Tibial artery (tissue), 4 donors: ENCODE measurements around the gene PITPNM3.
A peak's percentile ranks its signal among the peaks of the same experiment; 100 is the strongest.

Experiments
- DNase-seq, 2 donors: peaks; one replicate each; pipeline ENCODE4 v3.0.0-alpha.2; 2019
- H3K27ac ChIP-seq, 2 donors: fragments of 200-600 bp; sonication (generic) in 1 of 2; 1 replicate in 1 of 2; 2 replicates in 1 of 2; pipeline ENCODE4 v1.5.1; 2018 to 2019; ENCODE audit warnings: mild to moderate bottlenecking in 1 of 2
- H3K27me3 ChIP-seq, 2 donors: fragments of 200-600 bp; sonication (generic) in 1 of 2; one replicate each; pipeline versions ENCODE4 v1.5.1 to v1.6.0; 2016 to 2019
- H3K36me3 ChIP-seq, 3 donors: fragments of 200-600 bp; sonication (generic) in 2 of 3; one replicate each; pipeline ENCODE4 v1.5.1; 2016 to 2019; ENCODE audit warnings: mild to moderate bottlenecking in 2 of 3
- H3K4me1 ChIP-seq, 4 donors: fragments of 200-600 bp; sonication (generic) in 2 of 4; 1 replicate in 3 of 4; 2 replicates in 1 of 4; pipeline ENCODE4 v1.5.1; 2016 to 2019
- H3K4me3 ChIP-seq, 2 donors: fragments of 200-600 bp; sonication (generic) in 1 of 2; 1 replicate in 1 of 2; 2 replicates in 1 of 2; pipeline ENCODE4 v1.5.1; 2018 to 2019; ENCODE audit warnings: mild to moderate bottlenecking in 2 of 2
- H3K9me3 ChIP-seq, 3 donors: fragments of 200-600 bp; sonication (generic) in 1 of 3; one replicate each; pipeline ENCODE4 v1.5.1; 2016 to 2019
- CTCF ChIP-seq, 2 experiments: fragments of 200-600 bp in 1 of 2; fragments of 450-650 bp in 1 of 2; IDR thresholded peaks; one replicate each; pipeline ENCODE4 v1.5.1; 2017 to 2019; ENCODE audit warnings: antibody characterized with exemption in 2 of 2, mild to moderate bottlenecking in 1 of 2, moderate library complexity in 1 of 2
- intact Hi-C: fragments of 100-400 bp; cut with DNase I; formaldehyde crosslinking; loops from one replicate; pipeline ENCODE4 v1.15.0; 2023; ENCODE audit warnings: low total_unique reads

Gene PITPNM3

GRCh38 chr17:6444571-6445335 is 111.6 kb downstream of the PITPNM3 start:
- Histone ChIP-seq H3K4me1 (peaks cover 0 to 16% (median 13%) of the 10 kb centered on the region in 4 donors), H3K9me3 (no peaks in the 10 kb centered on the region), H3K27ac (no peak overlapping the region), H3K4me3 (peak overlapping the region; percentile 52 to 70), H3K27me3 (peaks cover 0 to 18% of the 10 kb centered on the region in 2 donors), H3K36me3 (no peaks in the 10 kb centered on the region)
- no peak for DNase-seq
- intact Hi-C loops = no loop called here
- no peak for TF ChIP-seq CTCF (IDR thresholded peaks at IDR 0.05)

GRCh38 chr17:6443692-6444570 is 112.4 kb downstream of the PITPNM3 start, which contains the start of gene PIMREG:
Gene PIMREG (plus strand): TSS chr17:6444455. CDS start chr17:6445111, 656 bp downstream.
- H3K4me3 ChIP-seq = peak within 1 kb of the TSS; percentile 52 to 70
- intact Hi-C loops = no loop called here
- H3K27me3 ChIP-seq = peaks cover 0 to 25% of the 10 kb centered on the region in 2 donors
- peaks cover 0 to 16% (median 13%) of the 10 kb centered on the region in 4 donors for H3K4me1 ChIP-seq
- peak within 1 kb of the TSS; percentile 26 to 30 for H3K27ac ChIP-seq
- peak; percentile 94 to 95 for DNase-seq
- no peaks in the 10 kb centered on the region for H3K36me3 ChIP-seq
- no peaks in the 10 kb centered on the region for H3K9me3 ChIP-seq
- TF ChIP-seq CTCF (IDR thresholded peaks at IDR 0.05) = no peak

- Histone ChIP-seq H3K27ac (no peak overlapping the region), H3K9me3 (no peaks in the 10 kb centered on the region)
- intact Hi-C loops = no loop called here
These were observed 113.6 kb downstream of the PITPNM3 start for GRCh38 chr17:6442775-6443174.

GRCh38 chr17:6439951-6440350 is 116.4 kb downstream of the PITPNM3 start:
- H3K9me3 ChIP-seq = no peaks in the 10 kb centered on the region
- TF ChIP-seq CTCF (IDR thresholded peaks at IDR 0.05) = no peak
- no peak overlapping the region for H3K27ac ChIP-seq
- no peak overlapping the region for H3K4me3 ChIP-seq
- H3K4me1 ChIP-seq = peaks cover 0 to 16% (median 13%) of the 10 kb centered on the region in 4 donors
- DNase-seq = no peak
- peaks cover 0 to 57% of the 10 kb centered on the region in 2 donors for H3K27me3 ChIP-seq
- intact Hi-C loops = no loop called here
- H3K36me3 ChIP-seq = no peaks in the 10 kb centered on the region

More at GRCh38 chr17:6442775-6443174, 113.6 kb downstream of the PITPNM3 start:
- Histone ChIP-seq H3K4me1 (peaks cover 0 to 16% (median 13%) of the 10 kb centered on the region in 4 donors), H3K4me3 (no peak overlapping the region), H3K27me3 (peaks cover 0 to 30% of the 10 kb centered on the region in 2 donors), H3K36me3 (no peaks in the 10 kb centered on the region)
- DNase-seq = no peak
- no peak for TF ChIP-seq CTCF (IDR thresholded peaks at IDR 0.05)

GRCh38 chr17:6437956-6438355 is 118.4 kb downstream of the PITPNM3 start:
- intact Hi-C loops = no loop called here
- H3K27ac ChIP-seq = no peak overlapping the region
- TF ChIP-seq CTCF (IDR thresholded peaks at IDR 0.05) = no peak
- no peak for DNase-seq
- H3K9me3 ChIP-seq = no peaks in the 10 kb centered on the region
- peaks cover 0 to 59% of the 10 kb centered on the region in 2 donors for H3K27me3 ChIP-seq
- no peaks in the 10 kb centered on the region for H3K36me3 ChIP-seq
- H3K4me1 ChIP-seq = no peaks in the 10 kb centered on the region
- H3K4me3 ChIP-seq = no peak overlapping the region
